ENCODE results near the gene RASSF7. TPM values are rescaled to one million over a fixed set of nuclear protein-coding genes. Genes with fewer than 3 reads are reported as not detected.

Gene RASSF7
- total RNA-seq, 1 experiment from 2014 or later, result 36.2 TPM

GRCh38 chr11:610146-610801 lies 49.5 kb downstream of the RASSF7 start:
- Histone ChIP-seq H3F3A (ENCODE audit: insufficient read depth, low read depth) (peaks cover 9% of the 10 kb centered on the region), H3K9me2 (ENCODE audit: insufficient read depth) (no peaks in the 10 kb centered on the region), H3K27ac (no peak overlapping the region), H4K20me1 (ENCODE audit: insufficient read depth) (peaks cover 7% of the 10 kb centered on the region), H3K4me1 (replicated peaks; ENCODE audit: insufficient read depth) (no peaks in the 10 kb centered on the region), H2AFZ (no peak overlapping the region), H3K4me3 (no peak overlapping the region), H3K4me2 (no peak overlapping the region), H3K9me3 (ENCODE audit: insufficient read depth, low read depth) (no peaks in the 10 kb centered on the region), H3K27me3 (ENCODE audit: insufficient read depth, low read depth) (no peaks in the 10 kb centered on the region), H3K36me3 (ENCODE audit: low read depth) (no peaks in the 10 kb centered on the region), H3K79me2 (ENCODE audit: low read depth) (no peaks in the 10 kb centered on the region)
- intact Hi-C loops (cut with micrococcal nuclease; ENCODE audit: unreplicated experiment), result no loop called here
- TF ChIP-seq, protein P1, sequence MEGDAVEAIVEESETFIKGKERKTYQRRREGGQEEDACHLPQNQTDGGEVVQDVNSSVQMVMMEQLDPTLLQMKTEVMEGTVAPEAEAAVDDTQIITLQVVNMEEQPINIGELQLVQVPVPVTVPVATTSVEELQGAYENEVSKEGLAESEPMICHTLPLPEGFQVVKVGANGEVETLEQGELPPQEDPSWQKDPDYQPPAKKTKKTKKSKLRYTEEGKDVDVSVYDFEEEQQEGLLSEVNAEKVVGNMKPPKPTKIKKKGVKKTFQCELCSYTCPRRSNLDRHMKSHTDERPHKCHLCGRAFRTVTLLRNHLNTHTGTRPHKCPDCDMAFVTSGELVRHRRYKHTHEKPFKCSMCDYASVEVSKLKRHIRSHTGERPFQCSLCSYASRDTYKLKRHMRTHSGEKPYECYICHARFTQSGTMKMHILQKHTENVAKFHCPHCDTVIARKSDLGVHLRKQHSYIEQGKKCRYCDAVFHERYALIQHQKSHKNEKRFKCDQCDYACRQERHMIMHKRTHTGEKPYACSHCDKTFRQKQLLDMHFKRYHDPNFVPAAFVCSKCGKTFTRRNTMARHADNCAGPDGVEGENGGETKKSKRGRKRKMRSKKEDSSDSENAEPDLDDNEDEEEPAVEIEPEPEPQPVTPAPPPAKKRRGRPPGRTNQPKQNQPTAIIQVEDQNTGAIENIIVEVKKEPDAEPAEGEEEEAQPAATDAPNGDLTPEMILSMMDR (conservative IDR thresholded peaks at IDR 0.05), result no peak
- no peak for TF ChIP-seq EZH2 (IDR thresholded peaks at IDR 0.05; ENCODE audit: low read depth)
- POLR2A ChIA-PET (ENCODE audit: unreplicated experiment), result no interaction called here
- no TSS peak for BruUV-seq (replicated peaks)
- CTCF ChIA-PET, result no interaction called here
- no peak for DNase-seq

GRCh38 chr11:611001-611996 lies 50.5 kb downstream of the RASSF7 start:
- TF ChIP-seq EZH2 (IDR thresholded peaks at IDR 0.05; ENCODE audit: low read depth), result no peak
- TF ChIP-seq, protein P1 (conservative IDR thresholded peaks at IDR 0.05), result no peak
- Histone ChIP-seq H3K27me3 (ENCODE audit: insufficient read depth, low read depth) (no peaks in the 10 kb centered on the region), H3K9me3 (ENCODE audit: insufficient read depth, low read depth) (no peaks in the 10 kb centered on the region), H3K4me1 (replicated peaks; ENCODE audit: insufficient read depth) (no peaks in the 10 kb centered on the region), H3F3A (ENCODE audit: insufficient read depth, low read depth) (peaks cover 12% of the 10 kb centered on the region), H3K27ac (no peak overlapping the region), H3K79me2 (ENCODE audit: low read depth) (no peaks in the 10 kb centered on the region), H3K36me3 (ENCODE audit: low read depth) (no peaks in the 10 kb centered on the region), H4K20me1 (ENCODE audit: insufficient read depth) (peaks cover 7% of the 10 kb centered on the region), H2AFZ (no peak overlapping the region), H3K9me2 (ENCODE audit: insufficient read depth) (no peaks in the 10 kb centered on the region), H3K4me2 (no peak overlapping the region), H3K4me3 (no peak overlapping the region)
- ChIA-PET POLR2A (ENCODE audit: unreplicated experiment) (no interaction called here), CTCF (no interaction called here)
- BruUV-seq (replicated peaks), result no TSS peak
- intact Hi-C loops (cut with micrococcal nuclease; ENCODE audit: unreplicated experiment), result no loop called here
- no peak for DNase-seq

DNA sequence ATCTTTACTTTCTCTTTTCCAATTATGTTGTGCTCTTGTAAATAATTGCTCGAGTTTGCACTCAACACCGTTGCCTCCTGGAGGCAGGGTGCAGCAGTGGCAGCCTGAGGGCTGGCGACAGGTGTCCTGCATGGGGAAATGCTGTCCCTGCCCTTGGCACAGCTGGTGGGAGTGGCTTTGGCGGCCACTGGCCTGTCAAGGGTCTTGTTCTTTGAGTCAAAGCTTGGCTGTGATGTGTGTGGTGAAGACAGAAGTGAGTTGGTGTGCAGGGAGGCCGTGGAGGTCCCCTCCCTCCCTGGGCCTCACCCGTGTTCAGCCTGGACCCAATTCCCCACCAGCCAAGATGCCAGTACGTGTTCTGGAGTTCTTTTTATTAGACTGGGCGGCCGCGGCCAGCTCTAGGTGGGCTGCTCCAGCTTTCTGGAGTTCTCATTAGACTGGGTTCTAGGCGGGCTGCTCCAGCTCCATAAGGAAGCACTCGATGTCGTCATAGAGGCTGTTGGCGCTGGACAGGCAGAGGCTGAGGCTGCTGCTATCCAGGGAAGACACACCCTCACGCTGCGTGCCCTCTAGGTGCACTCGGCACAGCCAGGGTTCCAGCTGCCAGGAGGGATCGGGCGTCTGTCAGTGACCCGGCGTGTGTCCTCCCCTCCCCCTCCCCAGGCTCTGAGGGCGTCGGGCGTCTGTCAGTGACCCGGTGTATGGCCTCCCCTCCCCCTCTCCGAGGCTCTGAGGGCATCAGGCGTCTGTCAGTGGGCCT lies 51.6 kb downstream of the RASSF7 start:
- H3K4me1 ChIP-seq (replicated peaks; ENCODE audit: insufficient read depth), result no peaks in the 10 kb centered on the region
- H3K9me3 ChIP-seq (ENCODE audit: insufficient read depth, low read depth), result no peaks in the 10 kb centered on the region
- DNase-seq, result peak; percentile 31 to 61
- no TSS peak for BruUV-seq (replicated peaks)
- no peak overlapping the region for H3K4me2 ChIP-seq
- H3K27me3 ChIP-seq (ENCODE audit: insufficient read depth, low read depth), result no peaks in the 10 kb centered on the region
- ChIA-PET POLR2A (ENCODE audit: unreplicated experiment) (no interaction called here), CTCF (no interaction called here)
- H3K79me2 ChIP-seq (ENCODE audit: low read depth), result no peaks in the 10 kb centered on the region
- H3K27ac ChIP-seq, result no peak overlapping the region
- no peak overlapping the region for H2AFZ ChIP-seq
- peaks cover 13% of the 10 kb centered on the region for H3F3A ChIP-seq (ENCODE audit: insufficient read depth, low read depth)
- intact Hi-C loops (cut with micrococcal nuclease; ENCODE audit: unreplicated experiment), result loop anchor here (1.0 kb wide), 1 partner anchor 8 kb away; no protein-coding TSS in a partner anchor
- no peaks in the 10 kb centered on the region for H3K9me2 ChIP-seq (ENCODE audit: insufficient read depth)
- H4K20me1 ChIP-seq (ENCODE audit: insufficient read depth), result peaks cover 7% of the 10 kb centered on the region
- TF ChIP-seq EZH2 (IDR thresholded peaks at IDR 0.05; ENCODE audit: low read depth), result no peak
- TF ChIP-seq, protein P1 (conservative IDR thresholded peaks at IDR 0.05), result no peak; the same call in 1 of the 2 replicates
- H3K4me3 ChIP-seq, result no peak overlapping the region
- no peaks in the 10 kb centered on the region for H3K36me3 ChIP-seq (ENCODE audit: low read depth)
